ENCODE results near the gene MGAT4C.

The MGAT4C gene

GRCh38 chr12:85963326-85963725 is 292.9 kb downstream of the MGAT4C start:
- no peak for DNase-seq

GRCh38 chr12:85956081-85956480 is 300.1 kb downstream of the MGAT4C start:
- DNase-seq = no peak

- no peak for DNase-seq
Measured at GRCh38 chr12:85955127-85955526, 301.1 kb downstream of the MGAT4C start.

GRCh38 chr12:85951823-85952222 is 304.4 kb downstream of the MGAT4C start:
- no peak for DNase-seq

- DNase-seq = no peak
Measured at GRCh38 chr12:85949253-85949652, 306.9 kb downstream of the MGAT4C start.

- no peak for DNase-seq
Measured at GRCh38 chr12:85948340-85948739, 307.9 kb downstream of the MGAT4C start.

GRCh38 chr12:85947286-85947685 is 308.9 kb downstream of the MGAT4C start:
- no peak for DNase-seq

GRCh38 chr12:85946375-85946774 is 309.8 kb downstream of the MGAT4C start:
- no peak for DNase-seq

GRCh38 chr12:85927166-85927565 is 329.0 kb downstream of the MGAT4C start:
- DNase-seq = no peak

- DNase-seq = no peak
Measured at GRCh38 chr12:85923767-85924331, 332.3 kb downstream of the MGAT4C start.

GRCh38 chr12:85920324-85920947 is 335.8 kb downstream of the MGAT4C start:
- DNase-seq = no peak

Measured in CD4-positive, alpha-beta T cell treated with Interleukin-1 beta for 1 hour (primary cell).